Fibroblast of pulmonary artery (primary cell): Measurements from ENCODE around the gene RNASE4.
A peak's percentile ranks its signal among the peaks of the same experiment; 100 is the strongest.
"Not testable (repeated sequence)": the region's sequence is repeated elsewhere in the genome, so short reads cannot be mapped to it uniquely, and the experiment has no call there.

Source experiments
- DNase-seq: peaks from one replicate; pipeline ENCODE4 v3.0.0-alpha.2; 2010; ENCODE audit warnings: low read depth
- H3K4me3 ChIP-seq: replicated peaks from 2 replicates; pipeline ENCODE4 v1.5.1; 2011; ENCODE audit warnings: low read depth, mild to moderate bottlenecking, control low read depth, low read length, moderate library complexity
- TF ChIP-seq, protein P1 (sequence below): IDR thresholded peaks from 2 replicates; pipeline ENCODE4 v1.5.1; 2011; ENCODE audit warnings: mild to moderate bottlenecking, control low read depth, low read length, inconsistent platforms; ENCODE audit errors: missing control alignments

Gene RNASE4

DNA sequence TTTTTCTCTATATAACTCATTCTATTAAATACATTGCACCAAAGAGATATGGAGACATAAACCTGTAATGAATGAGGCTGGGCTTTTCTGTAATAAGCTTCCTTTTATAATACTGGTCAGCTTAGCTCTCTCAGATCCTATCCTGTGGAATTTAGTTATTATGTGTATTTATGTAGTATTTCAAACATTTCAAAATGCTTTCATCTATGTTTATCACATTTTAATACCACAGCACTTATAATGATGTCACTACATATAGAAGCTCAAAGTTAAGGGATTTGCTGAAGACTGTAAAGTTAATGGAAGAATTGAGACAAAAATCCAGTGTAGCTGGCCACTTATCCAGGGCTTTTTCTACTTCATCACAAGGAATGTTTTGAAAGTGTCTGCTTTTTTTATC lies 15.6 kb downstream of the RNASE4 start:
- H3K4me3 ChIP-seq: no peak overlapping the region
- TF ChIP-seq, protein P1, sequence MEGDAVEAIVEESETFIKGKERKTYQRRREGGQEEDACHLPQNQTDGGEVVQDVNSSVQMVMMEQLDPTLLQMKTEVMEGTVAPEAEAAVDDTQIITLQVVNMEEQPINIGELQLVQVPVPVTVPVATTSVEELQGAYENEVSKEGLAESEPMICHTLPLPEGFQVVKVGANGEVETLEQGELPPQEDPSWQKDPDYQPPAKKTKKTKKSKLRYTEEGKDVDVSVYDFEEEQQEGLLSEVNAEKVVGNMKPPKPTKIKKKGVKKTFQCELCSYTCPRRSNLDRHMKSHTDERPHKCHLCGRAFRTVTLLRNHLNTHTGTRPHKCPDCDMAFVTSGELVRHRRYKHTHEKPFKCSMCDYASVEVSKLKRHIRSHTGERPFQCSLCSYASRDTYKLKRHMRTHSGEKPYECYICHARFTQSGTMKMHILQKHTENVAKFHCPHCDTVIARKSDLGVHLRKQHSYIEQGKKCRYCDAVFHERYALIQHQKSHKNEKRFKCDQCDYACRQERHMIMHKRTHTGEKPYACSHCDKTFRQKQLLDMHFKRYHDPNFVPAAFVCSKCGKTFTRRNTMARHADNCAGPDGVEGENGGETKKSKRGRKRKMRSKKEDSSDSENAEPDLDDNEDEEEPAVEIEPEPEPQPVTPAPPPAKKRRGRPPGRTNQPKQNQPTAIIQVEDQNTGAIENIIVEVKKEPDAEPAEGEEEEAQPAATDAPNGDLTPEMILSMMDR: no peak
- no peak for DNase-seq

DNA sequence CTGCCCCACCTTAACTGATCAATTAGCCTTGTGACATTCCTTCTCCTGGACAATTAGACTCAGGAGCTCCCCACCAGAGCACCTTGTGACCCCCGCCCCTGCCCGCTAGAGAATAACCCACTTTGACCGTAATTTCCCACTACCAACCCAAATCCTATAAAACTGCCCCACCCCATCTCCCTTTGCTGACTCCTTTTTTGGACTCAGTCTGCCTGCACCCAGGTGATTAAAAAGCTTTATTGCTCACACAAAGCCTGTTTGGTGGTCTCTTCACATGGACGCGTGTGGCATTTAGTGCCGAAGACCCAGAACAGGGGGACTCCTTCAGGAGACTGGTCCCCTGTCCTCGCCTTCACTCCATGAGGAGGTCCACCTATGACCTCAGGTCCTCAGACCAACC lies 16.6 kb downstream of the RNASE4 start:
- not testable (repeated sequence) for H3K4me3 ChIP-seq, DNase-seq

DNA sequence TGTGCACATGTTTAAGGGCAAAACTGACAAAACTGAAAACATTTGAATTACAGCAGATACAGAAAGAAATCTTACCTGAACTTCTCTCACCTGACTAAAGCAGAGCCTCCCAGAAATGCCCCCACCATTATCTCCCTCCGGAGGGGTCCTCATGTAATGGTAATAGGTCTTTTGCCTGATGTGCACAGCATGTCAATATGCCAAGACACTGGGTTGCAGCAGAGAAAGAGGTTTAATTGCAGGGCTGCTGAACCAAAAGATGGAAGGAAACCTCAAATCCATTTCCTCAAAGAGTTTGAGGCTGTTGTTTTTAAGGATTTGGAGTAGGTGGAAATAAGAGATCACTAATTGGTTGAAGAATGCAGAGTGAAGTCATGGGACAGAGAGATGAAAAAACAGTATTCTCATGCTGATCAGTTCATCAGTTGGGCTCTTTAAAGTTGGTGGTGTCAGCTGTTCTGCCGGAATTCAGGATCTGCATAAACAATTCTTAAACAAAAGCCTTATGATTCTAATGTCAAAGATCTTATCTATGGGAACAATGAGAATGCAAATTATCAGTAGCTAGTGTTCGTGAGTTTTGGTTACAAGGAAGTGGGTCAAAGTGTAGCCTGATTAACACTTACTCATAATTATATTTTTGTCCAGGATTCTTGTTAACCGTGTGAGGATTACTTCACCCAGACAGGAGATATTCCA lies 22.4 kb downstream of the RNASE4 start:
- no peak overlapping the region for H3K4me3 ChIP-seq
- TF ChIP-seq, protein P1: no peak

DNA sequence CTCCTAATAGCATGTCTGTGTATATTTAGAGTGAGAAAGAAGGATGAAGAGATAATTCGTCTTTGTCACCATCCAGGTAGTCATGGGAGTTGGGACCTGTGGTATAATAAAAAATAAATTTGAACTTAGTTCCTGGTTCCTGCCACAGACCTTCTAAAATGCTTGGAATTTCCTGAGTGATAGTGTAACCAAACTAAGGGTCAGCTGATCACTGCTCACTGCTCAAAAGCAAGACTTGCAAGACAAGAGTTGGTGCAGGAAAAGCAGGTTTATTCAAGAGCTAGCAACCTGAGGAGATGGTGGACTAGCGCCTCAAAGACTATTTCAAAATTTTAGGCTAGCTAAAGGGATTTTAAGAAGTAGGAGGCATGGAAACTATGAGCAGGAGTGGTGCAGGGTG lies 23.3 kb downstream of the RNASE4 start:
- no peak overlapping the region for H3K4me3 ChIP-seq
- TF ChIP-seq, protein P1: no peak
- DNase-seq: peak; percentile 70

More for the DNA sequence above, 22.4 kb downstream of the RNASE4 start:
- DNase-seq: peak; percentile 44

DNA sequence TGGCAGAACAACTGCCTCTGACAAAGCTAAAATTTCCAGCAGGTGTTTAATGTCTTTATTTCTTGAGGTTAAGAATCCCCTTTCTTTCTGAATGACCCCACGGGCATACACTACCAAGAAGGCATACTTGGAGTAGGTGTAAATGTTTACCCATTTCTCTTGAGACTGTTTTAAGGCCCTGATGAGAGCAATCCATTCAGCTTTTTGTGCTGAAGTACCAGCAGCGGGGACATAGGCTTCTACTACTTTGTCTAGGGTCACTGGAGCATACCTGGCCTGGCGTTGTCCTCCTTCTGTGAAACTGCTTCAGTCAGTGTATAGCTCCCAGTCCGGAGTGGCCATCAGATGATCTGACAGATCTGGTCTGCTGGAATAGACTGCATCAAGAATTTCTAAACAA lies 26.9 kb downstream of the RNASE4 start:
- DNase-seq: no peak
- H3K4me3 ChIP-seq: no peak overlapping the region
- TF ChIP-seq, protein P1: no peak

DNA sequence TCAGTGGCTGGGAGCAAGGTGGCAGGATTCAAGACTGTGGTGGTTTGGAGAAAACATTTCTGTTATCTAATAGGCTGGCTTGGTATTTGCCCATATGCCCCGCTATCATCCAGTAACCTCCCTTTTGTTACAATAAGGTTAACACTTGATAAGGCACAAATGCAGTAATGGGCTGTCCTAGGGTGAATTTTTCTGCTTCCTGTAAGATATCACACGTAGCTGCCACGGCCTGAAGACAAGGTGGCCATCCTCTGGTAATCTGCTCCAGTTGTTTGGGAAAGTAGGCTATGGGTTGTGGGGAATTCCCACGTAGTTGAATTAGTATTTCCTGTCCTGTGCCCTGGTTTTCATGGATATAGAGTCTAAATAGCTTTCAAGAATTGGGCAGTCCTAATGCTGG lies 27.3 kb downstream of the RNASE4 start:
- no peak overlapping the region for H3K4me3 ChIP-seq
- DNase-seq: no peak
- TF ChIP-seq, protein P1: no peak

DNA sequence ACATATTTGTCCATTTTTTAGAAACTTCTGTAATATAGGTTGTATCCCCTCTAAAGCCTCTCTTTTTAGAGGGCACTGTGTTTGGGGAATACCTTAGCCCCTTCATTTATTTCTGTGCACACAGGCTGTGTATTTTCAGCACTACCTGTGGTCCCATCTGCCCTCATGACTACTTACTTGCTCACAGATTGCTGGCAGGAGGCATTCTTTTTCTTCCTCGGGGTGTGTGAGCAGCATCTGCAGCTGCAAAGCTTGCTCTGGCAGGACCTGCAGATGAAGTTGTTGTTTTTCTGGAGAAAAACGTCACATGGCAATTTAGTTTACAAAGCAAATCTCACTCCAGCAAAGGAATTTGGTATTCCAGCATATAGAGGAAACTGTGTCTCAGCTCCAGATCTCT lies 28.5 kb downstream of the RNASE4 start:
- H3K4me3 ChIP-seq: no peak overlapping the region
- DNase-seq: no peak
- TF ChIP-seq, protein P1: no peak
